Common myeloid progenitor, CD34-positive (primary cell): ENCODE measurements around the gene EXOG.

Experiments
- CTCF ChIA-PET: fragments of 350-600 bp; sonication (Branson Sonifier 250); formaldehyde crosslinking; loops from one replicate; lab custom pipeline; 2021; ENCODE audit warnings: antibody characterized with exemption; lab: Charles Lee
- POLR2A ChIA-PET: fragments of 350-600 bp; sonication (Branson Sonifier 250); formaldehyde crosslinking; loops from one replicate; lab custom pipeline; 2021; ENCODE audit warnings: antibody characterized with exemption; lab: Charles Lee
- DNase-seq, 3 donors: peaks; one replicate each; pipeline versions ENCODE4 v3.0.0 to v3.0.0-alpha.2; 2013
- H3K27ac ChIP-seq, 2 experiments: 1 replicate in 1 of 2; 2 replicates in 1 of 2; pipeline ENCODE4 v1.7.0; 2013; ENCODE audit warnings: inconsistent platforms in 2 of 2, low read length in 2 of 2, mild to moderate bottlenecking in 2 of 2, low read depth in 1 of 2, moderate library complexity in 1 of 2; ENCODE audit not compliant: severe bottlenecking in 2 of 2, insufficient read depth in 1 of 2, poor library complexity in 1 of 2
- H3K27me3 ChIP-seq, 5 experiments: replicated peaks in 2 of 5; 1 replicate in 3 of 5; 2 replicates in 2 of 5; pipeline versions ENCODE4 v1.6.1 to v1.7.0; 2013; ENCODE audit warnings: low read length in 4 of 5, mild to moderate bottlenecking in 2 of 5, moderate library complexity in 2 of 5, inconsistent platforms in 1 of 5; ENCODE audit not compliant: insufficient read depth in 5 of 5, control insufficient read depth in 4 of 5
- H3K36me3 ChIP-seq, 4 experiments: 1 replicate in 2 of 4; 2 replicates in 2 of 4; pipeline versions ENCODE4 v1.6.1 to v1.7.0; 2013; ENCODE audit warnings: low read length in 3 of 4, control low read depth in 1 of 4, mild to moderate bottlenecking in 1 of 4; ENCODE audit not compliant: control insufficient read depth in 4 of 4, insufficient read depth in 4 of 4
- H3K4me1 ChIP-seq, 4 experiments: 1 replicate in 3 of 4; 2 replicates in 1 of 4; pipeline versions ENCODE4 v1.6.1 to v1.7.1; 2013; ENCODE audit warnings: low read length in 3 of 4, mild to moderate bottlenecking in 3 of 4, control low read depth in 1 of 4, inconsistent platforms in 1 of 4, moderate library complexity in 1 of 4; ENCODE audit not compliant: control insufficient read depth in 4 of 4, insufficient read depth in 4 of 4; ENCODE audit errors: control extremely low read depth in 1 of 4
- H3K4me3 ChIP-seq, 7 experiments: 1 replicate in 4 of 7; 2 replicates in 3 of 7; pipeline versions ENCODE4 v1.5.1 to v1.7.0; 2013; ENCODE audit warnings: mild to moderate bottlenecking in 7 of 7, low read length in 6 of 7, moderate library complexity in 6 of 7, inconsistent platforms in 2 of 7, low read depth in 2 of 7, control low read depth in 1 of 7; ENCODE audit not compliant: insufficient read depth in 4 of 7, control insufficient read depth in 1 of 7; ENCODE audit errors: extremely low read depth in 1 of 7
- H3K9me3 ChIP-seq, 5 experiments: 1 replicate in 4 of 5; 2 replicates in 1 of 5; pipeline versions ENCODE4 v1.6.1 to v1.7.1; 2013; ENCODE audit warnings: low read length in 4 of 5, mild to moderate bottlenecking in 2 of 5, inconsistent platforms in 1 of 5, low read depth in 1 of 5, moderate library complexity in 1 of 5; ENCODE audit not compliant: control insufficient read depth in 4 of 5, insufficient read depth in 2 of 5; ENCODE audit errors: control extremely low read depth in 1 of 5
- WGBS: methylation state at CpG from one replicate; pipeline ENCODE4 v1.1.5; 2013; ENCODE audit not compliant: insufficient coverage; 5-methylcytosine and 5-hydroxymethylcytosine counted together

Gene EXOG

GRCh38 chr3:38554127-38554827, 58.1 kb downstream of the EXOG start:
- ChIA-PET CTCF (interaction anchor here (1.3 kb wide), 1 partner anchor 33 kb away, joined by 3 read pairs; no protein-coding TSS in a partner anchor), POLR2A (no interaction called here)
- DNase-seq, result no peak
- no peak overlapping the region for H3K27ac ChIP-seq
- peaks cover 0 to 11% (median 6%) of the 10 kb centered on the region in 5 experiments for H3K9me3 ChIP-seq
- H3K4me3 ChIP-seq, result no peak overlapping the region
- H3K36me3 ChIP-seq, result no peaks in the 10 kb centered on the region
- WGBS, result 99% methylated on average over 8 of the region's 8 CpGs
- no peaks in the 10 kb centered on the region for H3K4me1 ChIP-seq
- H3K27me3 ChIP-seq, result no peaks in the 10 kb centered on the region

- no peak for DNase-seq
- H3K4me1 ChIP-seq, result no peaks in the 10 kb centered on the region
- no peaks in the 10 kb centered on the region for H3K27me3 ChIP-seq
- ChIA-PET POLR2A (no interaction called here), CTCF (no interaction called here)
- H3K27ac ChIP-seq, result no peak overlapping the region
- no peaks in the 10 kb centered on the region for H3K36me3 ChIP-seq
- WGBS, result 83% methylated on average over 2 of the region's 6 CpGs
- H3K4me3 ChIP-seq, result no peak overlapping the region
- peaks cover 0 to 11% (median 6%) of the 10 kb centered on the region in 5 experiments for H3K9me3 ChIP-seq
Observed at GRCh38 chr3:38555149-38555840, 59.2 kb downstream of the EXOG start.

GRCh38 chr3:38555926-38556325, 59.8 kb downstream of the EXOG start:
- CTCF ChIA-PET, result no interaction called here
- POLR2A ChIA-PET, result no interaction called here
- 100% methylated on average over 2 of the region's 2 CpGs for WGBS

GRCh38 chr3:38556640-38557358, 60.7 kb downstream of the EXOG start:
- DNase-seq, result no peak
- H3K27ac ChIP-seq, result no peak overlapping the region
- ChIA-PET CTCF (no interaction called here), POLR2A (no interaction called here)
- peaks cover 0 to 11% (median 6%) of the 10 kb centered on the region in 5 experiments for H3K9me3 ChIP-seq
- H3K36me3 ChIP-seq, result no peaks in the 10 kb centered on the region
- 100% methylated on average over 2 of the region's 4 CpGs for WGBS
- no peak overlapping the region for H3K4me3 ChIP-seq
- H3K27me3 ChIP-seq, result no peaks in the 10 kb centered on the region
- no peaks in the 10 kb centered on the region for H3K4me1 ChIP-seq

More at GRCh38 chr3:38555926-38556325, 59.8 kb downstream of the EXOG start:
- H3K4me1 ChIP-seq, result no peaks in the 10 kb centered on the region
- no peaks in the 10 kb centered on the region for H3K36me3 ChIP-seq
- H3K9me3 ChIP-seq, result peaks cover 0 to 11% (median 6%) of the 10 kb centered on the region in 5 experiments
- H3K4me3 ChIP-seq, result no peak overlapping the region
- H3K27ac ChIP-seq, result no peak overlapping the region
- DNase-seq, result no peak
- no peaks in the 10 kb centered on the region for H3K27me3 ChIP-seq

GRCh38 chr3:38558864-38559263, 62.7 kb downstream of the EXOG start:
- no peaks in the 10 kb centered on the region for H3K27me3 ChIP-seq
- H3K36me3 ChIP-seq, result no peaks in the 10 kb centered on the region
- H3K4me3 ChIP-seq, result no peak overlapping the region
- no peak for DNase-seq
- H3K27ac ChIP-seq, result no peak overlapping the region
- H3K4me1 ChIP-seq, result no peaks in the 10 kb centered on the region
- ChIA-PET CTCF (no interaction called here), POLR2A (no interaction called here)
- no CpG with 5 or more reads among the region's 1 CpG for WGBS
- H3K9me3 ChIP-seq, result peaks cover 0 to 10% (median 5%) of the 10 kb centered on the region in 5 experiments

- ChIA-PET POLR2A (no interaction called here), CTCF (no interaction called here)
- Histone ChIP-seq H3K4me3 (no peak overlapping the region), H3K27ac (no peak overlapping the region), H3K36me3 (no peaks in the 10 kb centered on the region), H3K9me3 (peaks cover 0 to 2% (median 0%) of the 10 kb centered on the region in 5 experiments), H3K27me3 (no peaks in the 10 kb centered on the region), H3K4me1 (no peaks in the 10 kb centered on the region)
- DNase-seq, result no peak
- 98% methylated on average over 6 of the region's 6 CpGs for WGBS
Observed at GRCh38 chr3:38560284-38560683, 64.1 kb downstream of the EXOG start.
